Fibroblast of gingiva (primary cell): ENCODE data around the gene ANKRD60.
A peak's percentile ranks its signal among the peaks of the same experiment; 100 is the strongest.

Source experiments
- DNase-seq: peaks from one replicate; pipeline ENCODE4 v3.0.0-alpha.2; 2011; ENCODE audit warnings: low read depth

ANKRD60 gene

DNA sequence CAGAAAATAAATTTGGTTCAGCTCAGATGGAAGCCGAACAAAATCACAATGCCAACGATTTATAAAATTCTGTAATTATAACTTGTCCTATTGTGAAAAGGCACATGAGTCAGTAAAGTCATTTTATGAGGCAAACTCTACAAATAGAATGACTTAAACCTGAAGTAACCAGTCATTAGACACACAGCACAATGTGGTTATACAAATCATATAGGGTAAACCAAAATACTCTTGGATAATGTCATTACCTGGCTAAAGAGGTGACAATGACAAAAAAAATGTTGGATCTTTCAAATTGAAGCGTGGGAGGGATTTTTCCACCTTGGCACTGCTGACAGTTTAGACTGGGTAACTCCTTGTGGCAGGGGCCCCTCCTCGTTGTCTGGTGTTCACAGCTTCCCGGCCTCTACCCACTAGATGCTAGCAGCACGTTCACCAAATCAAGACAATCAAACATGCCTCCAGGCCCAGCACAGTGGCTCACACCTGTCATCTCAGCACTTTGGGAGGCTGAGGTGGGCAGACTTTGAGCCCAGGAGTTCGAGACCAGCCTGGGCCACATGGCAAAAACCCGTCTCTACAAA lies 5.0 kb downstream of the ANKRD60 start:
- DNase-seq, result no peak

DNA sequence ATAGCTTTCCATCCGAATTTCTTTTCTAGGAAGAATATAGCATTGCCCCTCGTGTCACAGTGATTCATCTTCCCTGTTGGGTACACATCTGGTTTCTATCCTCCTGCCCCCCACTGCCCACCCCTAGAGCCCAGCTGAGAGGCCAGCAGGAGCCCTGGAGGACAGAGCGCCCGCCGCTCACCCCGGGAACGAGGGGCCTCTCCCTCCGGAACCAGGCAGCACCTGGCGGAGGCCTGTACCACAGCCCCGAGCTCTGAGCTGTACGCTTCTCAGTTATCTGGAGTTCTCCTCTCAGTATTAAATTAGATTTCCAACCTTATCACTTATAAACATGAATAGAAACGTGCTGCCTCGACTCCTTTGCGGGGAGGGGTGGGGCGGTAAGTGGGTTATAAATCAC lies 6.0 kb downstream of the ANKRD60 start:
- no peak for DNase-seq

DNA sequence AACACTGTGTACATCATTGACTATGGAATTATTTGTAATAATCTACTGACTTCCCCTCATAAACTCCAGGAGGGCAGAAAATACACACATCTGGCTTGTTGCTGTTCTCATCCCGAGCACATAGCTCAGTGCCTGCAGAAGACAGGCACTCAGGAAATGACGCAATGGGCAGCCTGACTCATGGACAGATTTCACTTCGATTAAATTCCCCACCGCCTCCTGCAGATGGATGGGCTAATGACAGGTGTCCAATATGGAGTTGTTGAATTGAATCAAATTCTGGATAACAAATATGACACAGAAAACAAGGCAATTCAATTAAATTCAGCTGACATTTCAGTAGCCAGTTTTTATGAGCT lies 9.1 kb downstream of the ANKRD60 start:
- peak; percentile 33 for DNase-seq

DNA sequence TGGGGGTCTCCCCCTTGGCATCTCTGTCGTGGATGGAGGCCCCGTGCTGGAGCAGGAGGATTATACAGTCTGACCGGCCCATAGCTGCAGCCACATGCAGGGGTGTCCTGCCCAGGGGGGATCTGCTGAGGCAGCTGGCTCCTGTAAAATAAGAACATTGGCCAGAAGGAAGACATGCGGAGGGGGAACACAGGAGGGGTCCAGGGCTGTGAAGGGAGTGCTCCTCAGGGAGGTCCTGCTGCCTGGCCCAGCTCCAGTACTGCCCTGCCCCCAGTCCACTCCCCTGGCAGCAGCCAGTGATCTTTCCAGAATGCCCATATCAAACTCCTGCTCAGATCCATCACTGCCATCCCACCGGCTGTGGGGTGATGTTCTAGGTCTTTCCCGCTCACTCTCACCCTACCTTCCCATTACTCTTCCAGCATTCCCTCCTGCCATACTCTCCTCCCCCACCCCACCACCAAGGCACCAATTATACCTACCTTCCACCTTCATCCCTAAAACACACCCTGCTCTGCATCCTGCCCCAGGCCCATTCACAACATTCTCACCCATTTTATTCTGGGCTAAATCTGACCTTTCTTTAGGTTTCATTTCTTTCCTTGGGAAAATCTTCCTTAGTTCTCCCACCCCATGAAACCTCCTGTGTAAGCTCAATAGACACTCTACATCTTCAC lies 9.7 kb downstream of the ANKRD60 start:
- DNase-seq, result no peak

DNA sequence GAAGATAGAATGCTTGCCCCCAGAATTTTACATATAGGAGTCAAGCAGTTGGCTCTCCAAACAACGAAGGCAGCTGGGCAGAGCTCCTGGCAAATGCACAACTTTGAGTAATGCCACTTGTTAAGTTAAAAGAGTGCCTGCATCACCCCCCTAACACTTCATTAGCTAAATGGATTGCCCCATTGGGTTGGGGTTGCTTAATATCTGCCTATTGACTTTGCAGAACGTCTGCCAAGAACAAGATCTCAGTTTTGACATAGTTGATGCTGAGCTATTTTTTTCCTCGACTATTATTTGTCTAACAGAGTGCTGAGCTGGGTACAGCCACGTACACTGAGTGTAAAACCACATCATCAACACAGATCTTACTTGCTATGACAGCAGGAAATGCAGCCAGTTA lies 12.1 kb downstream of the ANKRD60 start:
- DNase-seq, result peak; percentile 54

DNA sequence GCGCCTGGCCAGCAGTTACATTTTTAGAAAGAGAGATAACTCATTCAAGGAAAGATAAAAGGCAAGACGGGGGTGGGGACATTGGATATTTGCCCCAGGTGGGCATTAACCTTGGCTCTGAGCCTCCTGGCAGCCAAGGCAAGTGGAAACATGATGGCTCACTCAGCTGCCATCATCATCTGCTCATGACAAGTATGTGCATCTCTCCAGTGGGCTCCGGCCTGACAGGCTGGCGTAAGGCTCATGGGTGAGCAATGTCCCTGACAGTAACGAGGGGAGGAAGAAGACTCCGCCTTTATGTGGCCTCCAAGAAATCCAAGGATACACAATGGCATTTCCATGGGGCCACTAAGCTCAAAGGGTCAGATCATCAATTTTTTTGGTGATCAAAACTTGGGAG lies 13.3 kb downstream of the ANKRD60 start:
- DNase-seq, result no peak

DNA sequence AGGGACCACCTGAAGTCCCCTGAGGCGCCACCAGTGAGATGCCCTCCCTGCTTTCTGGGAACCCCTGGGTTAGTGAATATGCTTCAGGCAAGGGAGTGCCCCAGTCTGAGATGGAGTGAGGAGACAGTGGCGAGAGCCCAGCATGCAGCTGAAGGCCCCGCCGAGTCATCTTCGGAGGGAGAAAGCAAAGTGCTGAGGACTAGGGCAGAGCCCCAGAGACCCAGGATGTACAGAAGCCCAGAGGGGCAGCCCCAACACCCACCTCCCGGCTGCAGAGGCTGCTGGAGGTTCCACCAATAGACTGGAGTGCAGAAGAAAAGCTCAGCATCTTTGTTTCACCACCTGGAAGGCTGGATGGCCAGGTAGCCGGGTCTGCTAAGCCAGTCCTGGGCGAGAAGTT lies 14.1 kb downstream of the ANKRD60 start:
- DNase-seq, result no peak

DNA sequence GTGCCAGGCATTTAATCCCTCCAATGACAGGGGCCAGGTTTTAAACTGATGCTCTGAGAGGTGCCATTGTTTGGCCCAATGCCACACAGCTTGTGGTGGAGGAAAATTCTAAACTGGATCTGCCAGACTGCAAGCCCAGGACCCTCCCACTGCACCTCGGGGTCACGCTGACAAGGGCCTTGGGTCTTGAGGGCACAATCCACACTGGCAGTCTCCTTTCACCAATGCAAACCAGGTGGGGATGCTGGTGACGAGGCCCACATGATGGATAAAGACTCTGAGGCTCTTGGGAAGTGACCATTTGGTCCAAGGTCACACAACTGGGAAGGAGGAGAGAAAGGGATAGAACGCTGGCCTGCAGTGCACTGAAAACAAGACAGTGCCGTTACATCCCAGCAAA lies 14.7 kb downstream of the ANKRD60 start:
- no peak for DNase-seq

DNA sequence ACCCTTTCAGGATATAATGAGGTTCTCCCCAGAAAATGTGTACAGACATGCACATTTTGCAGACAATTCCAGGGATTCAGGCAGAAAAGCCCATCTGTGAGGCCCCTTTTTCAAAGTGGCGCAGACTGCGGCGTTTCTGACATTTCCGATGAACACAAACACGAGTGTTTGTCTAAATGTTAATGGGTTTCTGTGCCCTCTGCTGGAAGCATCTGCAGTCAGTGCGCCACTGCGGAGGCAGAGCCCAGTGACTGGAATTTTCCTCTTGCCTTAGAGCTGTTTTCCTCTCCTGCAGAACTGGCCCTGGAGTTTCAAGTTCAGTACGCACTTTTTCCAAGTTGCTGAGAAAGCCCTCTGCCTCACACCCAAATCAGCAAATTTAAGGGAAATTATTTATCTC lies 15.3 kb downstream of the ANKRD60 start:
- peak; percentile 18 for DNase-seq

DNA sequence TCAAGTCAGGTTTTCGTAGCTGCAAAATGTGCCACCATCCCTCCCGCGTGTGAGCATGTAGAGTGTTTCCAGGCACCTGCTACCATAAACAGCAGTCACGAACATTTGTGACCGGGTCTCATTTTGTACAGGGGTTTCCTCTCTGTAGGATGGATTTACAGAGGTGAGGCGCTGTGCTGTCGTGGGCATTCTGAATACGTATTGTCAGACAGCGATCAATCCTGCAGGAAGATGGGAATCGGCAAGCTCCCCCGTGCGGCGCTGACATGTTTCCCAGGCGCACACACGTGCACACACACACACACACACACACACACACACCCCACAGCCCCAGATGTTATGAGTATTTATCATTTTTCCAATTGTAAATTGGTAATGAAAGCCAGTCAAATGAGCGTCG lies 15.8 kb downstream of the ANKRD60 start:
- no peak for DNase-seq

DNA sequence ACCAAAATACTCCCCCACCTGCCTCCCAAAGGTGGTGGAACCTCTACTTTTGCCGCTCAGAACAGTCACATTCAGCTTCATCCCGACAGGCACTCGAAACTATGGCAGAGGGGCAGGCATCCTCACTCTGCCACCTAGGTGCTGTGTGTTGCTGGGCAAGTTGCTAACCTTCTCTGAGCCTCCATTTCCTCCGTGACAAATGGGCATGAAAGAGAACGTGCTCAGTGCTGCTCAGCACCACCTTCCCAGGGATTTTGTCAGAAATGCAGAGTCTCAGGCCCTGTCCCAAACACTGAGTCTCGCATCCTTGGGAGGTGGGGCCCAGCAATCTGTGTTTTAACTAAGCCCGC lies 18.1 kb downstream of the ANKRD60 start:
- DNase-seq, result no peak

DNA sequence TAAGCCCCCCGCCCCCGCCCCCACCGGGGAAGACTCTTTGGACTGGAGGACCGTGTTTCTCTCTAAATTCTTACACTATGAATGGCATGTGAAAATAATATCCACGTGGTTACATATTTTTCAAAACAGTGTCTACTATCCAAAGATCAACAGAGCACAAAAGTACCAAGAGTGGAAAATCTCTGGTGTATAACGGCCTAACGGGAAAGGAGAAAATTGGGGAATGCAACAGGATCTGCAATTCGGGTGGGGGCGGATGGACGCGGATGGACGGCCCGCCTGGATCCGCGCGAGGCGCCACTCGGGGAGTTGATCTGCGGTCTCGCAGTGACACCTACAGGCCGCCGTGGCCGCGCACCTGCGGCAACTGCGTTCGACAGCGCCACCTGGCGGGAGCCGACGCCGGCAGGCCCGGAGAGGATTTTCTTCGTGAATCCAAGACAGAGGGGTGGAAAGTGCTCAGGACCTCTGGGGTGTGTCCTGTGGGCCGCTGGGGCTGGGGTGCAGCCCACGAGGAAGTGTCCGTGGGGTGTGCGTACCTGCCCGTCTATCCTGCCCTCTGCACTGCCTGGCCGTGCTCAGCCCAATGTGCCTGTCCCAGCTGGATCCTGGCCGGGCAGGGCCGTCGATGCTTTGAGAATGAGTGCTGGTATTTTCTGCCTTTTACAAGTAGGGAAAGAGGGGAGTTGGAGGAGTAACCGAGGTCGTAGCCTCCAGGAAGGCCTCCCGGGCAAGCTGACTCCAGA lies 18.6 kb downstream of the ANKRD60 start:
- peak; percentile 60 for DNase-seq

DNA sequence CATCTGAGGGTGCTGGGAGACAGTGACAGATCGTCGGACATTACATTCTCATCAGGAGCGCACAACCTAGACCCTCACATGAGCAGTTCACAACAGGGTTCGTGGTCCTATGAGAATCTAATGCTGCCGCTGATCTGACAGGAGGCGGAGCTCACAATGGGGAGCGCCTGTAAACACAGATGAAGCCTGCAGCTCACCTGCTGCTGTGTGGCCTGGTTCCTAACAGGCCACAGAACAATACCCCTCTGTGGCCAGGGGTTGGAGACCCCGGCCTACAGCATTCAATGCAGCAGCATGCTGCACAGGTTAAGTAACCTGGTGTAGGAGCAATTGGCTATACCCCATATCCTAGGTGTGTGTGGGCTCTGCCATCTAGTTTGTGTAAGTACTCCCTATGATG lies 19.5 kb downstream of the ANKRD60 start:
- DNase-seq, result no peak

DNA sequence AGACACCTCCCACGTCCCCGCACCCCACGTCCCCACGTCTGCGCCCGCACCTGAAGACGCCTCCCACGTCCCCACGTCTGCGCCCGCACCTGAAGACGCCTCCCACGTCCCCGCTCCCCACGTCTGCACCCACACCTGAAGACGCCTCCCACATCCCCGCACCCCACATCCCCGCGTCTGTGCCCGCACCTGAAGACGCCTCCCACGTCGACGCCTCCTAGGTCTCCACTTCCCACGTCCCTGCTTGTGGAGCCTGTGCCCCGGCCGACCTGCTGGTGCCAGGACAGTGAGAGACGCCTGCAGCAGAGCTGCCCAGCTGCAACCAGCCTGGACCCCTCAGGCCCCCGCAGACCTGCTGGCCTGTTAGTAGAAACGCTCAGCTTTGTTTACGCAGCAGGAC lies 22.6 kb downstream of the ANKRD60 start:
- no peak for DNase-seq

DNA sequence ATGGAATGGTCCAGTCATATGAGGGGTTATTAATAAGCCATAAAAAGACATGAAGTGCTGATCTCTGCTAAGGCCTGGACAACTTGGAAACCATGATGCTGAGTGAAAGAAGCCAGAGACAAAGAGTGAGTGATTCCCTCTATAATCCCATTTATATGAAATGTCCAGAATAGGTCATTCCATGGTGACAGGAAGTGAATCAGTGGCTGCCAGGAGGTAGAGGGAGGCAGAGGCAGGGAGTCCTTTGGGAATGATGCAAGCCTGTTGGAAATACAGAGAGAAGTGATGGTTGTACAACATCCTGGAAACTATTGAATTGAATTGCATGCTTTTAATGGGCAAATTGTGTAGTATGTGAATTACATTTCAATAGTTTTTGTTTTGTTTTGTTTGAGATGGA lies 26.4 kb downstream of the ANKRD60 start:
- DNase-seq, result no peak

DNA sequence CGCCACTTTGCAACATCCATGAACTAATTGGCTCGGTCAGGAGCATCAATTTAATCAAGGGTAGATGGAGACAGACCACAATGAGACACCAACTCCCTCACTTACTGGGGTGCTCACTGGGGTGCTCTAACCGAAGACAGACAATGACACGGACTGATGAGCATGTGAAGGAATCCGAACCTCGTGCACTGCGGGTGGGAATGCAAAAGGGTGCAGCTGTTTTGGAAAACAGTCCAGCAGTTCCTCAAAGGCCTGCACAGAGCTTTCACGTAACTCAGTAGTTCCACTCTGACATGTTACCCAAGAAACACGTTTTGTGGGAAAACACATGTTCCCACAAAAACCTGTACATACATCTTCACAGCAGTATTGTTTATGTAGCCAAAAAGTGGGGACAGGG lies 26.8 kb downstream of the ANKRD60 start:
- no peak for DNase-seq

DNA sequence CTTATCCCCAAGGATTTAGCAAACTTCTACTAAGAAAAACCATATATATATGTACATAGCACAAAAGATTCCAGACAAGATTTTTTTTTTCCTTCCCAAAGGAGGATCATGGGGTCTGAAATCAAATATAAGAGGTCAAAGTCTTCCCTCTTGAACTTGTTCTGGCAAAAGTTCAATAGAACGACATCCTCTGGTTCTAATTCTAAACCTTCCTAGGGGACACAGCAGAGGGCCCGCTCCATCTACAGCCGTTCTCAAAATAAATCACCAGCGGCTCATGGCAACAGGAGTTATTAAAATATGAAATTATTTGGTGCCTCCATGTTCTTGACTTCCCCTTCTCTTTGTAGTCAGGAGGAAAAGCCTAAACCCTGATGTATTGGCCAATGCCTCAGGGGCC lies 29.0 kb downstream of the ANKRD60 start:
- DNase-seq, result no peak

DNA sequence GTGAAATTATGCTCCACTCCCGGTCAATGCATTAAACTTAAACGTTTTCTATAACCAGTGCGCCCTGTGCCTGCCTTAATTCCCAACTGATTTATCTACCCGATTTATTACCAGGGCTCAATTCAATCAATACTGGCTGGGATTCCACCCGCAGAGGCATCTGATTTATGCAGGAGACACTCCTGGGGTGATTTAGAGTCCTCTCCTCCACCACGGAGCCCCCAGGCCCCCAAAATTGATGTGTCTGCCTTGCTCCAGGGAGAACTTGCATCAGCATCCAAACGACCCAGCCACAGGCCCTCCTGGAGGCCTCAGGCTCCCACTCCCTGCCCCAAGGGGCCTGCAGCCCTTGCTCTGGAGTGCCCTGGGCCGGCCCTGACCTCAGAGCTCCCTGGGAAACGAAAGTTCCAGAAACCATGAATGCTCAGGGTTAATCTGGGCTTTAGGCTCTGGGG lies 29.5 kb downstream of the ANKRD60 start:
- DNase-seq, result no peak

DNA sequence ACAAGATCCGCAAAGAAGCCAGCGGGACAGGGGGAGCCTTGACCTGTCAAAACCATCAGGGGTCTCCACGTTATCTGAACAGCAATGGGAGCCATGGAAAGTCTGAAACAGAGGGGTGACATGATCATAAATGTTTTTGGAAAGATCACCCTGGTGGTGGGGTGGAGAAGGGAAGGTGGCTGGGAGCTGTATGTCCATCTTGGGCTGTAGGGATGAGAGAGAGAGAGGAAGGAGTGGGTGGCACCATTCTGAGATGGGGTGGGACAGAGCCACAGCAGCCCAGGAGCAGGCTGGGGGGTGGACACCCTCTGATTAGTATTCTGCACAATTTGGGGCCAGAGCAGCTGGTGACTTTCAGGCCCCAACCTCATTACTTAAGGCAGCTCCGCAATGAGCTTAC lies 30.1 kb downstream of the ANKRD60 start:
- DNase-seq, result no peak

DNA sequence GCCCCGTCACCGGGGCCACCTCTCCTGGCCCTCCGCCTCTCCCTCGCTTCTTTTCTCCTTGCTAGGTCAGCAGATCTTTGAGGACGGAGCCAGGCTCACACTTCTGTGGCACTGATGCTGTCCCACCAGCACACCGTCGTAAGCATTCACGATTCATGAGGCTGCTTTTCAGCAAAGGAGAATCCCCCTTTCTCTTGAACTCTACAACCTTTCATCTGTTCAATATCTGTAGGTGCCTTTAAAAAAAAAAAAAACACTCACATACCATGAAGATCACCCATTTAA lies 31.3 kb downstream of the ANKRD60 start:
- no peak for DNase-seq

DNA sequence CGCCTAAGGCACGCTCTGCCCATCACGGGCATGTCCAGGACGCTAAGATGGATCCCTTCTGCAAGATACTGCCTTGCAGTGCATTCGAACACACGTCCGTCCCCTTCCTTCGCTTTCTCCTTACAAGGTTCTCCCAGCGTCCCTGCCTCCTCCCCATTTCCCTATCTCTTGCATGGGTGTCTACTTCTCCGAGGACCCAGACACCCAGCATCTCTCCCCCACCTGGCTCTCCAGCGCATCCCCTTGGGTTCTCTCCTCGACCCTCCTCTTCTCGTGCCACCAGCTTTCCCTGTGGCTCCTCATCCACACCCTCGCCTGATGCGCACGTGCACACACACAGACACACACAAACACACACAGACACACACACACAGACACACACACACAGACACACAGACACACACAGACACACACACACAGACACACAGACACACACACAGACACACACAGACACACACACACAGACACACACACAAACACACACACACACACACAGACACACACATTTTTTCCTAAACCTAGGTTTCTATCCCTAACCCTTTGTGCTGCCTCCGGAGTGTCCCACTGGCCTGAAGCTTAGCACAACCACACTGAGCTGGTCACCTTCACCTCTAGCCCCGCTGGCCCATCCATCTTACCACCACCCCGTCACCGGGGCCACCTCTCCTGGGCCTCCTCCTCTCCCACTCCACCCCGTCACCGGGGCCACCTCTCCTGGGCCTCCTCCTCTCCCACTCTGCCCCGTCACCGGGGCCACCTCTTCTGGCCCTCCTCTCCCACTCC lies 31.9 kb downstream of the ANKRD60 start:
- no peak for DNase-seq

DNA sequence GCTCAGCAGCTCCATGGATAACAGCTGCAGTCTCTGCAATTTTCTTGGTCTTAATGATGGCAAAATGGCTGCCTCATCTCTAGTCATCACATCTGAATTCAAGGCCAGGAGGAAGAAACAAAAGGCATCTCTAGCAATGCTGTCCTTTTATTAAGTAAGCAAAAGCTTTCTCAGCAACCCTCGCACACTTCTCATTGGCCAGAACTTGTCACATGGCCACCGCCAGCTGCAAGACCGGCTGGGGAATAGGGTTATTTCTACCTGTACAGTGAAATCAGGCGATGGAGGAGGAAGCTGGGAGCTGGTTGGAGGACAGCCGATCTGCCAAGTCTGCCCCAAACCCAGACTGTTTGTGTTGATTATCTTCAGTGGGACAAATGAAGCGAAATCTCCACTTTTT lies 33.4 kb downstream of the ANKRD60 start:
- DNase-seq, result no peak

DNA sequence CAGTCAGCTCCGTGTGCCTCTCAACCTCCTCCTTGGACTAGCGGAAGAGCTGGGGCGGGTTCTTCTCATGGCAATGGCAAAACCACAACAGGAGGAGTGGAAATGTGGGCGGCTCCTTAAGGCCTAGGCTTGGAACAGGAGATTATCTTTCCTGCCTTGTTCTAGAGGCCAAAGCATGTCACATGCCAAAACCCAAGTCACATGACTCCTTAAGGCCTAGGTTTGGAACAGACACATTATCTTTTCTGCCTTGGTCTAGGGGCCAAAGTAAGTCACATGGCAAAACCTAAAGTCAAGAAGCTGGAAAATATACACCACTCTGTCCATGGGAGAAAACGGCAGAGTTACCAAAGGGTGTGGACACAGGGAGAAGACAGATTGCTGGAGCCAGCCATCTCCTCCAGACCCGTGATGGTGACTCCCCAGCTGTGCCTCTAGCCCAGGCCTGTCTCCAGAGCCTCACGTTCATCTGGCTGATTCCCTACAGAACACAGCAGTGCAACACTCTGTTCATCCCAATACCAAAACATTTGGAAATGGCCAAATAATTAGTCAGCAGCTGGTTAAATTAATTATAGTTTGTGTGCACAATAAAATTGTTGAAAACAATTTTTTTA lies 34.2 kb downstream of the ANKRD60 start:
- no peak for DNase-seq
